GM19467 (cell line): Measurements from ENCODE around the gene PSD2.

ENCODE experiments used
- ATAC-seq: cut with Tn5 transposase; IDR thresholded peaks from one replicate; pipeline ENCODE4 v1.9.1; 2021; ENCODE audit warnings: mild to moderate bottlenecking, moderate library complexity; ENCODE audit not compliant: unreplicated experiment

Gene PSD2

GRCh38 chr5:139795074-139796001, at the start of gene PSD2:
TSS of gene PSD2 (plus strand) at chr5:139795808. CDS start at chr5:139809441, 13,633 bp downstream.
- ATAC-seq = no peak

- ATAC-seq = peak; percentile 34
Measured at GRCh38 chr5:139746691-139747582, 48.7 kb upstream of the PSD2 start.

GRCh38 chr5:139747583-139748504, 47.8 kb upstream of the PSD2 start:
- ATAC-seq = peak; percentile 20

GRCh38 chr5:139748505-139748826, 47.1 kb upstream of the PSD2 start:
- no peak for ATAC-seq

GRCh38 chr5:139749242-139749641, 46.4 kb upstream of the PSD2 start:
- ATAC-seq = no peak

GRCh38 chr5:139751236-139751635, 44.4 kb upstream of the PSD2 start:
- no peak for ATAC-seq

- ATAC-seq = no peak
Measured at GRCh38 chr5:139752506-139753473, 42.8 kb upstream of the PSD2 start.

- no peak for ATAC-seq
Measured at GRCh38 chr5:139755892-139756671, 39.5 kb upstream of the PSD2 start.

GRCh38 chr5:139756971-139757370, 38.6 kb upstream of the PSD2 start:
- ATAC-seq = no peak

GRCh38 chr5:139757727-139758509, 37.7 kb upstream of the PSD2 start:
- ATAC-seq = no peak

- no peak for ATAC-seq
Measured at GRCh38 chr5:139758510-139759075, 37.0 kb upstream of the PSD2 start.

GRCh38 chr5:139759219-139759721, 36.3 kb upstream of the PSD2 start:
- no peak for ATAC-seq

GRCh38 chr5:139760066-139761056, 35.2 kb upstream of the PSD2 start:
- no peak for ATAC-seq

GRCh38 chr5:139761057-139761450, 34.6 kb upstream of the PSD2 start:
- ATAC-seq = no peak

- no peak for ATAC-seq
Measured at GRCh38 chr5:139761501-139761900, 34.1 kb upstream of the PSD2 start.

- no peak for ATAC-seq
Measured at GRCh38 chr5:139762615-139763170, 32.9 kb upstream of the PSD2 start.
